Gastroesophageal sphincter (tissue), 4 donors: ENCODE measurements around the gene HIVEP3. TPM values are rescaled to one million over a fixed set of nuclear protein-coding genes. Genes with fewer than 3 reads are reported as not detected.

ENCODE experiments used
- ATAC-seq: fragments of 150-250 bp; one replicate; pipeline ENCODE4 v1.9.1; 2016; ENCODE audit warnings: mild to moderate bottlenecking, moderate library complexity
- H3K27ac ChIP-seq, 4 donors: fragments of 200-600 bp; sonication (generic) in 3 of 4; 1 replicate in 3 of 4; 2 replicates in 1 of 4; pipeline ENCODE4 v1.5.1; 2016 to 2019
- H3K27me3 ChIP-seq: fragments of 200-600 bp; sonication (generic); one replicate; pipeline ENCODE4 v1.5.1; 2019
- H3K36me3 ChIP-seq, 2 donors: fragments of 200-600 bp; sonication (generic); one replicate each; pipeline ENCODE4 v1.5.1; 2019; ENCODE audit warnings: control low read depth in 1 of 2
- H3K4me1 ChIP-seq, 3 donors: fragments of 200-600 bp; sonication (generic); 1 replicate in 2 of 3; 2 replicates in 1 of 3; pipeline ENCODE4 v1.5.1; 2016 to 2019; ENCODE audit warnings: control low read depth in 2 of 3
- H3K4me3 ChIP-seq, 2 donors: fragments of 200-600 bp; sonication (generic); one replicate each; pipeline ENCODE4 v1.5.1; 2019; ENCODE audit warnings: mild to moderate bottlenecking in 1 of 2, moderate library complexity in 1 of 2
- H3K9me3 ChIP-seq, 3 donors: fragments of 200-600 bp; sonication (generic); one replicate each; pipeline ENCODE4 v1.5.1; 2017 to 2019; ENCODE audit warnings: control low read depth in 2 of 3
- CTCF ChIP-seq, 4 experiments: fragments of 200-600 bp in 2 of 4; fragments of 450-650 bp in 2 of 4; sonication (generic) in 1 of 4; IDR thresholded peaks; one replicate each; pipeline ENCODE4 v1.5.1; 2017 to 2019; ENCODE audit warnings: antibody characterized with exemption in 4 of 4, mild to moderate bottlenecking in 2 of 4, moderate library complexity in 2 of 4
- EP300 ChIP-seq: sonication (generic); formaldehyde crosslinking; IDR thresholded peaks from one replicate; pipeline ENCODE4 v1.6.1; 2017; ENCODE audit warnings: antibody characterized with exemption, mild to moderate bottlenecking
- POLR2A ChIP-seq, 2 donors: fragments of 450-650 bp; IDR thresholded peaks; one replicate each; pipeline ENCODE4 v1.6.1; 2017; ENCODE audit warnings: antibody characterized with exemption in 2 of 2, mild to moderate bottlenecking in 2 of 2, moderate library complexity in 1 of 2
- POLR2AphosphoS5 ChIP-seq: sonication (generic); formaldehyde crosslinking; IDR thresholded peaks from one replicate; pipeline ENCODE4 v1.6.1; 2017; ENCODE audit warnings: antibody characterized with exemption
- WGBS, 2 donors: methylation state at CpG; one replicate each; pipeline ENCODE4 v1.1.5; 2018; ENCODE audit warnings: low coverage in 1 of 2; 5-methylcytosine and 5-hydroxymethylcytosine counted together
- total RNA-seq, 4 donors: library from RNA; depleted of rRNA; stranded (reverse); fragments of >200 nt; gene quantifications; one replicate each; pipeline ENCODE4 v1.1.0, GENCODE V29; 2016

HIVEP3 gene
- total RNA-seq, 4 donors from 2014 or later: 1.9 to 3.8 (median 2.8) TPM

DNA sequence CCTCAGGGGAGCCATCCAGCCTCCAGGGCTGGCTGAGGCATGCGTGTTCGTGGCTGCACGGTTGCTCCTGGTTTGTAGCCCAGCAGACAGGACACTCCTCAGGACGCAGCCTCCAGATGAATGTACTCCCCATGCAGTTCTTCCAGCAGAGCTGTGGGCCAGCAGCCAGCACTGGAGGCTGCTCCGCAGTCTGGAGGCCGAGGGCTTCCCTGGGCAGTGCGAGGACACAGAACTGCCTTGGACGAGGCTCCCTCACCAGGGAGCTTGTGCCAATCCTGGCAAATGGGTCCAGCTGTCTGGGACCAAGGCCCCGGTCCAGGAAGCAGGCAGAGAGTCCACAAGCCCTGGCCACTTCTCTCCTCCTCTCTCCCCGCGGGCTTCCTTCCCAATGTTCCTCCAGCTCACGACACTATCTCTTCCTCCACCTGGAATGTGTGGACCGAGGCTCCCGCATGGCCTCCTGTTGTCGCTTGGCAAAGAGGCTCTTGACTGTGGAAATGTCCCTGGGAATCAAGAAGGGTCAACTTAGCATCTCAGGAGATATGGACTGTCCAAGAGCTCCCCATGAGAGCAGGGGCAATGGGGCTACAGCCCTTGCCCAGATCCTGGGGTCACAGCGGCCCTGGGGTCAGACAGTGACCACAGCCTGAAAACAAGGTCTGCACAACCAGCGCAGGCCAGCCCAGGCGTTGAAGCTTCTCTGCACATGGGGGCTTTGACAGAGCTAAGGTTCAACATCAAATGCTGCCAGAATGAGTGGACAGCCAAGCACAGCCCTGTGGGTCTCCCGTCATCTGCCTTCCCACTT lies 439.5 kb downstream of the HIVEP3 start:
- ATAC-seq: peak; percentile 22
- H3K4me1 ChIP-seq: peaks cover under 1 to 82% (median 25%) of the 10 kb centered on the region in 3 donors
- H3K27ac ChIP-seq: peak overlapping the region in 3 of 4 donors; percentile 49 to 64 (median 63)
- H3K9me3 ChIP-seq: no peaks in the 10 kb centered on the region
- 25 to 92% methylated on average over 2 to 3 of the region's 19 CpGs for WGBS, 2 donors
- no peaks in the 10 kb centered on the region for H3K36me3 ChIP-seq
- no peak overlapping the region for H3K4me3 ChIP-seq
- no peaks in the 10 kb centered on the region for H3K27me3 ChIP-seq
- no peak for TF ChIP-seq CTCF (IDR thresholded peaks at IDR 0.05)
- no peak for TF ChIP-seq POLR2A (IDR thresholded peaks at IDR 0.05)
- TF ChIP-seq POLR2AphosphoS5: no peak
- no peak for TF ChIP-seq EP300

DNA sequence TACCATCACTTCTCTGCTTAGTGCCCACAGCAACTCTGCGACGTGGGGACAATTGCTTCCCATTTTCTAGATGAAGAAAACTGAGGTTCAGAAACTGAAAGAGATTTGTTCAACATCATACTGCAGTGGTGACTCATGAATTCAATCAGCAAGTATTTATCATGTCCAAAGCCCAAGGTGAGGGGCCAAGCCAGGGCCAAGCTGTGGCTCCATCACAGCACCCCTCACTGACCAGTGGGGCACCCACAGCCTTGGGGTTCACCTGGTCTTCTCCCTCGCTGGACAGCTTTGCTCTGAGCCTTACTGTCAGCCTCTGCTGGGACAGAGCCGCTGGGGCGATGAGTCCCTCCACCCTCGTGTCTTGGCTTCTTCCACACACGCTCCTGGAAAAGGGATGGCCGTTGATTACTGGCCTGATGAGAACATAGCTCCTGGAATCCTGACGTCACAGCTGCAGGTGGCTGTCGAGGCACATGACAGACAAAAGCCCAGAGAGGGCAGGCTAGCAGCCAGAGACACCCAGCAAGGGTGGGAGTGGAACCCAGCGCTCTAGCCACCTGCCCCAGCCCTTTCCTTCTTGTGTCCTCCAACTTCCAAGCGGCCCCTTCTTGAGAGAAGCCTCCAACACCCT lies 440.5 kb downstream of the HIVEP3 start:
- TF ChIP-seq CTCF (IDR thresholded peaks at IDR 0.05) (no peak), EP300 (no peak), POLR2A (IDR thresholded peaks at IDR 0.05) (no peak), POLR2AphosphoS5 (no peak)
- Histone ChIP-seq H3K4me1 (peaks cover 5 to 82% (median 28%) of the 10 kb centered on the region in 3 donors), H3K27me3 (no peaks in the 10 kb centered on the region), H3K36me3 (no peaks in the 10 kb centered on the region), H3K4me3 (no peak overlapping the region), H3K9me3 (no peaks in the 10 kb centered on the region), H3K27ac (peak overlapping the region in 2 of 4 donors; percentile 63 to 64)
- 100% methylated on average over 2 of the region's 12 CpGs; no CpG with 5 or more reads in 1 of the 2 donors for WGBS, 2 donors
- no peak for ATAC-seq

- no peak overlapping the region for H3K4me3 ChIP-seq
- H3K4me1 ChIP-seq: peaks cover 5 to 71% (median 20%) of the 10 kb centered on the region in 3 donors
- WGBS, 2 donors: 40% methylated on average over 1 of the region's 11 CpGs; no CpG with 5 or more reads in 1 of the 2 donors
- H3K27ac ChIP-seq: no peak overlapping the region
- peak; percentile 15 for ATAC-seq
- no peaks in the 10 kb centered on the region for H3K36me3 ChIP-seq
- TF ChIP-seq POLR2A (IDR thresholded peaks at IDR 0.05): no peak
- no peak for TF ChIP-seq CTCF (IDR thresholded peaks at IDR 0.05)
- TF ChIP-seq POLR2AphosphoS5: no peak
- no peak for TF ChIP-seq EP300
- H3K27me3 ChIP-seq: no peaks in the 10 kb centered on the region
- no peaks in the 10 kb centered on the region for H3K9me3 ChIP-seq
These were observed 441.8 kb downstream of the HIVEP3 start for GRCh38 chr1:41476807-41477361.

DNA sequence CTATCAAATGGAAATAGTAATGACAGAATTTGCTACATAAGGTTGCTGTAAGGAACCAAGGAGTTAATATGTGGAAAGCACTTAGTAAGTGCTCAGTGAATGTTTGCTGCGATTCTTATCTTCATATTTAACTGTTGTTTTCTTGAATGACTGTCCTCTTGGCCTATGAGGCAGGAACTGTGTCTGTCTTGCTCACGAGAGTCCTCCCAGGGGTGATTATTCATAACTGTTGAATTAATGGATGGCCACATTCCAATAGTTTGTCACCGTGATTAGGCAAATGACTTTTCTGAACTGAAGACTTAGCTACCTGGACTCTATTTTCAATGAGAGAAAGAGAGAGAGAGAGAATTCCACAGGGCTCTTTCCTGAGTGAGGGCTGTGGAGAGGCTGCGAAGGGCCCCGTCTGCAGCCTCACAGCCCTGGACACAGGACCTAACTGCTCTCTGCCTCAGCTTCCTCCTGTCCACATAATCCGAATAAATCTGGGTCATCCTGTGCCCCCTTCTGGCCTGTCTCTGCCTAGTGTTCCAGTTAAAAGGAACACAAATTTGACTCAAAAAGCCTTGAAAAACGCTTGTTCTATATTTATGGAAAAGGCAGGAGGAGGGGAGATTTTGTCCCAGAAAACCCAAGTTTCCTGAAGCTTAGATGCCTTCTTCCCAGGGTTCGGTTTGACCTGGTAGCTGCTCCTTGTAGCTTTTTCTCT lies 442.7 kb downstream of the HIVEP3 start:
- Histone ChIP-seq H3K27ac (peak overlapping the region in 2 of 4 donors; percentile 84 to 88), H3K4me3 (no peak overlapping the region), H3K27me3 (no peaks in the 10 kb centered on the region), H3K4me1 (peaks cover 5 to 69% (median 20%) of the 10 kb centered on the region in 3 donors), H3K9me3 (no peaks in the 10 kb centered on the region), H3K36me3 (no peaks in the 10 kb centered on the region)
- no peak for ATAC-seq
- WGBS, 2 donors: 19 to 70% methylated on average over 3 to 4 of the region's 8 CpGs
- TF ChIP-seq EP300: no peak
- TF ChIP-seq POLR2AphosphoS5: no peak
- TF ChIP-seq CTCF (IDR thresholded peaks at IDR 0.05): no peak
- no peak for TF ChIP-seq POLR2A (IDR thresholded peaks at IDR 0.05)
